WERI-Rb-1 (cell line): Measurements from ENCODE around the gene TECPR1.

Experiments
- DNase-seq: peaks from one replicate; pipeline ENCODE4 v3.0.0-alpha.2; 2020
- H3K27ac ChIP-seq: fragments of 250-450 bp; sonication (Bioruptor Pico); 2 replicates; pipeline ENCODE4 v1.5.1; 2020; ENCODE audit warnings: mild to moderate bottlenecking, moderate library complexity
- H3K27me3 ChIP-seq: fragments of 250-450 bp; sonication (Bioruptor Pico); 2 replicates; pipeline ENCODE4 v1.5.1; 2021; ENCODE audit warnings: mild to moderate bottlenecking, low read depth, moderate library complexity; ENCODE audit not compliant: insufficient read depth, severe bottlenecking
- H3K36me3 ChIP-seq: fragments of 250-450 bp; sonication (Bioruptor Pico); 2 replicates; pipeline ENCODE4 v1.5.1; 2020; ENCODE audit warnings: mild to moderate bottlenecking, moderate library complexity
- H3K4me3 ChIP-seq: 2 replicates; pipeline ENCODE4 v1.5.1; 2011; ENCODE audit warnings: low read depth, mild to moderate bottlenecking, control low read depth, low read length
- H3K9me3 ChIP-seq: fragments of 250-450 bp; sonication (Bioruptor Pico); 2 replicates; pipeline ENCODE4 v1.5.1; 2021; ENCODE audit warnings: mild to moderate bottlenecking, moderate library complexity; ENCODE audit not compliant: severe bottlenecking
- CTCF ChIP-seq: IDR thresholded peaks from 2 replicates; pipeline ENCODE4 v1.5.1; 2011; ENCODE audit warnings: low read depth, mild to moderate bottlenecking, control low read depth, inconsistent platforms, low read length

The TECPR1 gene

DNA sequence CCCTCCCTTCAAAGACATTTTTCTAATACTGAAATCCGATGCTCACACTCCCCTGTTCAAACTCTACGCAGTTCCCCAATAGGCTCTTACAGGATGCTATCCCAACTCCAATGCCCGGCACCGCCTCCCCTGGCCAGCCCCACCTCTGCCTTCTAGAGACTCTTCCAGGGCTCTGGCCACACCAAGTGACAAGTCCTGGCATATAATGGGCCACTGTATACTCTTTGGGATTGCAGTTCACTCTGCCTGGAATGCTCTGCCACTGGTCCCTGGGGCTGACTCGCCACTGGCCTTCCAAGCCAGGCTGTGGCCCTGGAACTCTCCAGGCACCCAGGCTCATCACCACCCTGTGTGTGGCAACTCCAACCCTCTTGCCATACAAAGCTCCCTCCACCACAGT is 26.4 kb upstream of the TECPR1 start:
- H3K27ac ChIP-seq: no peak overlapping the region
- DNase-seq: no peak
- H3K4me3 ChIP-seq: no peak overlapping the region
- H3K27me3 ChIP-seq: no peaks in the 10 kb centered on the region
- H3K9me3 ChIP-seq: no peaks in the 10 kb centered on the region
- H3K36me3 ChIP-seq: peaks cover 10% of the 10 kb centered on the region
- TF ChIP-seq CTCF: no peak

DNA sequence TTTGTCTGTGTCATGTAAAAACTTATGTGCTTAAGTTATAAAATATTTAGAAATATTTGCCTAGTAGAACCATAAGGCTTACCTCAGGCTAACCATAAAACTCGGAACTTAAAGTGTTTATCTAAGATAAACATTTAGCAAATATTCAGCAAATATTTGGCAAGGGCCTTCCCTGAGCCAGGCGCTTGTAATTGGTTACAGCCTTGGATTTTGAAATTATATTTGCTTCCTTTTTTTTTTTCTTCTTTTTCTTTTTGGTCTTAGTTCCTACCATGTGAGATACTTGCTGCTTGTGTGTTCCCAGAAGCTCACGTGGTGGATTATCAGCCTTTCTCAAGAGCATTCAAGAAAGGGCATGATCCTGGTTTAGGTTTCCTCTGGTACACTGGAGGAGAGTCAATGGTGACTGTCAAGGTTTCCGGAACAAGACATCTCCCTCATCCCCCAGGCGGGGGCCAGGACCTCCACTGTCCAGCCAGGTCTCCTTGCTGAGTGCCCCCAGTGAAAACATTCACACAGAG is 24.3 kb upstream of the TECPR1 start:
- no peak overlapping the region for H3K4me3 ChIP-seq
- no peaks in the 10 kb centered on the region for H3K27me3 ChIP-seq
- H3K36me3 ChIP-seq: no peaks in the 10 kb centered on the region
- no peak for DNase-seq
- no peak for TF ChIP-seq CTCF
- H3K9me3 ChIP-seq: no peaks in the 10 kb centered on the region
- H3K27ac ChIP-seq: no peak overlapping the region

GRCh38 chr7:98267303-98267702 is 15.3 kb upstream of the TECPR1 start:
- Histone ChIP-seq H3K27ac (no peak overlapping the region), H3K9me3 (no peaks in the 10 kb centered on the region), H3K27me3 (no peaks in the 10 kb centered on the region), H3K4me3 (no peak overlapping the region), H3K36me3 (peaks cover 5% of the 10 kb centered on the region; the same call in 1 of the 2 replicates)
- DNase-seq: no peak
- TF ChIP-seq CTCF: no peak

DNA sequence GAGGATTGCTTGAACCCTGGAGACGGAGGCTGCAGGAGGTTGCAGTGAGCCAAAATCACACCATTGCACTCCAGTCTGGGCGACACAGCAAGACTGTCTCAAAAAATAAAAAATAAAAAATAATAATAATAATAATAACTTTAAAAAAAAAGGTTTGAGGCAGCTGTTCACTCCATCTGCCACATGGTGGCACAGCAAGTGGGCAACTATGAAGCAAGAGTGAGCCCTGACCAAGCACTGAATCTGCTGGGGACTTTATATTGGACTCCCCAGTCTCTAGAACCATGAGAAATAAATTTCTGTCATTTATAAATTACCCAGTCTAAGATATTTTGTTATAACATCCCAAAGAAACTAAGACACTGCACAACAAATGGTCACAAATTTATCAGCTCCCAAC is 14.8 kb upstream of the TECPR1 start:
- DNase-seq: no peak
- H3K4me3 ChIP-seq: no peak overlapping the region
- no peaks in the 10 kb centered on the region for H3K27me3 ChIP-seq
- no peak overlapping the region for H3K27ac ChIP-seq
- TF ChIP-seq CTCF: peak; percentile 23; the same call in 1 of the 2 replicates
- peaks cover 9% of the 10 kb centered on the region; the same call in 1 of the 2 replicates for H3K36me3 ChIP-seq
- no peaks in the 10 kb centered on the region for H3K9me3 ChIP-seq

DNA sequence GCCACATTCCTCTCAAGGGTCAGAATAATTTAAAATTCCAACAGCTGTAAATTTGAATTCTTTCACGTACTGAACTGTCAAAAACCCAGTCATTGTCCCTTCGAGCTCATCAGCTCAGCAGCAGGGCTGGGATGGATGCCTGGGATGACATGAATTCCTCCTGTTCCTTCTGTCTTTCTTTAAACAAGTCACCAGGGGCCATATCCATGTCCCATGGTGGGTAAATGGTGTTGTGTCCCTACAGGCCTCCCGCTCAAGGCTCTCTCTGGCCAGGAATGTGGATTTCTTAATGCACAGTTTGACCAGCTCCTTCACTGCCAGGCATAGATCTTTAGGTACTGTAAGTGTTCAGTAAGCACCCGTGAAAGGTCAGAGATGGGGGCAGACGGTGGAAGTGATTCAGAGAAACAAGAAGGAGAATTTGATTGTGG is 13.8 kb upstream of the TECPR1 start:
- no peak for DNase-seq
- Histone ChIP-seq H3K9me3 (peaks cover 5% of the 10 kb centered on the region), H3K36me3 (peaks cover 14% of the 10 kb centered on the region; the same call in 1 of the 2 replicates), H3K27me3 (no peaks in the 10 kb centered on the region), H3K4me3 (no peak overlapping the region), H3K27ac (no peak overlapping the region)
- TF ChIP-seq CTCF: no peak

DNA sequence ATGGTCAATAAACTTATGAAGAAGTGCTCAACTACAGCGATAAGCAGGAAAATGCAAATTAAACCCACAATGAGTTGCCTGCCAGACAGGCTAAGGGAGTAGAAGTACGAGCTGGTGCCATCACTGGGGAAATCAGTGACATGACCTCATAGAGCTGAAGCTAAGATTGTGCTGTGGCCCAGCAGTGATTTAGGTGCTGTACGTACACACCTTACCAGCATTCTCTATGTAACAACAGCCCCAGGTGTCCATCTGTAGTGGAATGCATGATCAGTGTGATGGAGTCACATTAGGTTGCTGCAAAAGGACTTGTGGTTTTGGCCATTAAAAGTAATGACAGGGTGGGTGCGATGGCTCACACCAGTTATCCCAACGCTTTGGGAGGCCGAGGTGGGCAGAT is 5.7 kb upstream of the TECPR1 start:
- DNase-seq: no peak
- H3K27ac ChIP-seq: no peak overlapping the region
- TF ChIP-seq CTCF: no peak
- H3K36me3 ChIP-seq: peaks cover 32% of the 10 kb centered on the region
- H3K27me3 ChIP-seq: no peaks in the 10 kb centered on the region
- H3K9me3 ChIP-seq: peaks cover 5% of the 10 kb centered on the region
- H3K4me3 ChIP-seq: no peak overlapping the region
